IgD-negative memory B cell (primary cell): ENCODE data around the gene LHFPL6. TPM values are rescaled to one million over a fixed set of nuclear protein-coding genes. Genes with fewer than 3 reads are reported as not detected.

Source experiments
- H3K27ac Mint-ChIP-seq, 3 donors: one replicate each; pipeline ENCODE4 v1.8.0; 2020 to 2022; ENCODE audit warnings: mild to moderate bottlenecking in 3 of 3, mixed read lengths in 3 of 3, moderate library complexity in 1 of 3
- H3K27me3 Mint-ChIP-seq: one replicate; pipeline ENCODE4 v1.8.0; 2021; ENCODE audit warnings: mixed read lengths
- H3K36me3 Mint-ChIP-seq: one replicate; pipeline ENCODE4 v1.8.0; 2020; ENCODE audit warnings: mild to moderate bottlenecking, mixed read lengths
- H3K4me1 Mint-ChIP-seq, 3 donors: one replicate each; pipeline ENCODE4 v1.8.0; 2020 to 2022; ENCODE audit warnings: mixed read lengths in 3 of 3, mild to moderate bottlenecking in 1 of 3
- H3K4me3 Mint-ChIP-seq, 4 donors: one replicate each; pipeline ENCODE4 v1.8.0; 2020 to 2022; ENCODE audit warnings: mild to moderate bottlenecking in 4 of 4, mixed read lengths in 4 of 4, moderate library complexity in 3 of 4
- H3K9me3 Mint-ChIP-seq, 3 donors: one replicate each; pipeline ENCODE4 v1.8.0; 2020 to 2021; ENCODE audit warnings: mixed read lengths in 3 of 3, mild to moderate bottlenecking in 1 of 3
- polyA plus RNA-seq: library from polyadenylated mRNA; unstranded; fragments of 300-500 nt; fragmentation: Illumina TruSeq; gene quantifications from one replicate; pipeline ENCODE4 v1.2.3, GENCODE V29; 2021

LHFPL6 gene
- polyA plus RNA-seq, 1 donor from 2014 or later: not detected

GRCh38 chr13:39322836-39323585 is 280.0 kb downstream of the LHFPL6 start:
- Mint-ChIP-seq H3K27me3 (no peaks in the 10 kb centered on the region), H3K36me3 (no peaks in the 10 kb centered on the region), H3K27ac (no peak overlapping the region), H3K4me1 (peaks cover 0 to 2% (median 0%) of the 10 kb centered on the region in 3 donors), H3K9me3 (no peaks in the 10 kb centered on the region), H3K4me3 (no peak overlapping the region)

GRCh38 chr13:39321574-39321973 is 281.4 kb downstream of the LHFPL6 start:
- H3K36me3 Mint-ChIP-seq: no peaks in the 10 kb centered on the region
- H3K27me3 Mint-ChIP-seq: no peaks in the 10 kb centered on the region
- H3K9me3 Mint-ChIP-seq: no peaks in the 10 kb centered on the region
- no peak overlapping the region for H3K4me3 Mint-ChIP-seq
- H3K4me1 Mint-ChIP-seq: peaks cover 0 to 2% (median 0%) of the 10 kb centered on the region in 3 donors
- no peak overlapping the region for H3K27ac Mint-ChIP-seq

GRCh38 chr13:39318161-39318560 is 284.8 kb downstream of the LHFPL6 start:
- H3K36me3 Mint-ChIP-seq: no peaks in the 10 kb centered on the region
- no peak overlapping the region for H3K4me3 Mint-ChIP-seq
- no peak overlapping the region for H3K27ac Mint-ChIP-seq

GRCh38 chr13:39317291-39317690 is 285.7 kb downstream of the LHFPL6 start:
- Mint-ChIP-seq H3K27me3 (peaks cover 1% of the 10 kb centered on the region), H3K4me1 (no peaks in the 10 kb centered on the region), H3K4me3 (no peak overlapping the region), H3K36me3 (no peaks in the 10 kb centered on the region), H3K27ac (no peak overlapping the region), H3K9me3 (peaks cover 0 to 2% (median 0%) of the 10 kb centered on the region in 3 donors)

More at GRCh38 chr13:39318161-39318560, 284.8 kb downstream of the LHFPL6 start:
- Mint-ChIP-seq H3K9me3 (peaks cover 0 to 2% (median 0%) of the 10 kb centered on the region in 3 donors), H3K4me1 (no peaks in the 10 kb centered on the region), H3K27me3 (peaks cover 1% of the 10 kb centered on the region)

- H3K4me3 Mint-ChIP-seq: no peak overlapping the region
- H3K4me1 Mint-ChIP-seq: no peaks in the 10 kb centered on the region
- H3K36me3 Mint-ChIP-seq: no peaks in the 10 kb centered on the region
- H3K27me3 Mint-ChIP-seq: peaks cover 1% of the 10 kb centered on the region
- H3K9me3 Mint-ChIP-seq: peaks cover 0 to 2% (median 0%) of the 10 kb centered on the region in 3 donors
- no peak overlapping the region for H3K27ac Mint-ChIP-seq
Observed at GRCh38 chr13:39315796-39316195, 287.2 kb downstream of the LHFPL6 start.

- Mint-ChIP-seq H3K36me3 (no peaks in the 10 kb centered on the region), H3K4me3 (no peak overlapping the region), H3K9me3 (peaks cover 0 to 2% (median 0%) of the 10 kb centered on the region in 3 donors), H3K27me3 (peaks cover 1% of the 10 kb centered on the region), H3K27ac (no peak overlapping the region), H3K4me1 (no peaks in the 10 kb centered on the region)
Observed at GRCh38 chr13:39313721-39314120, 289.3 kb downstream of the LHFPL6 start.

GRCh38 chr13:39312596-39312995 is 290.4 kb downstream of the LHFPL6 start:
- H3K4me1 Mint-ChIP-seq: no peaks in the 10 kb centered on the region
- no peak overlapping the region for H3K27ac Mint-ChIP-seq
- H3K4me3 Mint-ChIP-seq: no peak overlapping the region
- peaks cover 0 to 2% (median 0%) of the 10 kb centered on the region in 3 donors for H3K9me3 Mint-ChIP-seq
- no peaks in the 10 kb centered on the region for H3K36me3 Mint-ChIP-seq
- peaks cover 1% of the 10 kb centered on the region for H3K27me3 Mint-ChIP-seq

GRCh38 chr13:39311619-39312018 is 291.4 kb downstream of the LHFPL6 start:
- no peaks in the 10 kb centered on the region for H3K36me3 Mint-ChIP-seq
- no peaks in the 10 kb centered on the region for H3K4me1 Mint-ChIP-seq
- no peak overlapping the region for H3K27ac Mint-ChIP-seq
- H3K9me3 Mint-ChIP-seq: peaks cover 0 to 2% (median 0%) of the 10 kb centered on the region in 3 donors
- H3K4me3 Mint-ChIP-seq: no peak overlapping the region
- H3K27me3 Mint-ChIP-seq: peaks cover 3% of the 10 kb centered on the region

GRCh38 chr13:39310961-39311360 is 292.0 kb downstream of the LHFPL6 start:
- Mint-ChIP-seq H3K27me3 (peaks cover 2% of the 10 kb centered on the region), H3K36me3 (no peaks in the 10 kb centered on the region), H3K9me3 (peaks cover 0 to 2% (median 0%) of the 10 kb centered on the region in 3 donors), H3K4me1 (no peaks in the 10 kb centered on the region), H3K4me3 (no peak overlapping the region), H3K27ac (no peak overlapping the region)

- Mint-ChIP-seq H3K27ac (no peak overlapping the region), H3K9me3 (no peaks in the 10 kb centered on the region), H3K4me3 (peak overlapping the region in 2 of 4 donors; percentile 13 to 60), H3K36me3 (no peaks in the 10 kb centered on the region), H3K27me3 (peaks cover 1% of the 10 kb centered on the region), H3K4me1 (no peaks in the 10 kb centered on the region)
Observed at GRCh38 chr13:39306639-39307589, 296.1 kb downstream of the LHFPL6 start.

GRCh38 chr13:39302820-39303219 is 300.2 kb downstream of the LHFPL6 start:
- no peaks in the 10 kb centered on the region for H3K4me1 Mint-ChIP-seq
- no peak overlapping the region for H3K27ac Mint-ChIP-seq
- H3K36me3 Mint-ChIP-seq: no peaks in the 10 kb centered on the region
- no peak overlapping the region for H3K4me3 Mint-ChIP-seq
- H3K27me3 Mint-ChIP-seq: peaks cover 1% of the 10 kb centered on the region
- no peaks in the 10 kb centered on the region for H3K9me3 Mint-ChIP-seq

- no peak overlapping the region for H3K27ac Mint-ChIP-seq
- H3K4me1 Mint-ChIP-seq: no peaks in the 10 kb centered on the region
- H3K36me3 Mint-ChIP-seq: no peaks in the 10 kb centered on the region
- peaks cover 1 to 6% (median 5%) of the 10 kb centered on the region in 3 donors for H3K9me3 Mint-ChIP-seq
- H3K4me3 Mint-ChIP-seq: no peak overlapping the region
- no peaks in the 10 kb centered on the region for H3K27me3 Mint-ChIP-seq
Observed at GRCh38 chr13:39298951-39299350, 304.0 kb downstream of the LHFPL6 start.

- Mint-ChIP-seq H3K27me3 (no peaks in the 10 kb centered on the region), H3K27ac (no peak overlapping the region), H3K36me3 (no peaks in the 10 kb centered on the region), H3K9me3 (peaks cover 1 to 6% (median 5%) of the 10 kb centered on the region in 3 donors), H3K4me3 (no peak overlapping the region), H3K4me1 (no peaks in the 10 kb centered on the region)
Observed at GRCh38 chr13:39297664-39298171, 305.3 kb downstream of the LHFPL6 start.

GRCh38 chr13:39297023-39297422 is 306.0 kb downstream of the LHFPL6 start:
- Mint-ChIP-seq H3K4me1 (peaks cover 0 to 1% (median 0%) of the 10 kb centered on the region in 3 donors), H3K4me3 (no peak overlapping the region), H3K27me3 (no peaks in the 10 kb centered on the region), H3K9me3 (peaks cover 1 to 11% (median 6%) of the 10 kb centered on the region in 3 donors), H3K27ac (no peak overlapping the region), H3K36me3 (no peaks in the 10 kb centered on the region)

- no peak overlapping the region for H3K4me3 Mint-ChIP-seq
- peaks cover 1 to 12% (median 7%) of the 10 kb centered on the region in 3 donors for H3K9me3 Mint-ChIP-seq
- H3K4me1 Mint-ChIP-seq: peaks cover 0 to 2% (median 0%) of the 10 kb centered on the region in 3 donors
- H3K36me3 Mint-ChIP-seq: no peaks in the 10 kb centered on the region
- no peak overlapping the region for H3K27ac Mint-ChIP-seq
- H3K27me3 Mint-ChIP-seq: no peaks in the 10 kb centered on the region
Observed at GRCh38 chr13:39296193-39296592, 306.8 kb downstream of the LHFPL6 start.
